Lower lobe of right lung (tissue), 2 donors: ENCODE results near the gene TBCCD1. TPM values are rescaled to one million over a fixed set of nuclear protein-coding genes. Genes with fewer than 3 reads are reported as not detected.

ENCODE experiments used
- ATAC-seq, 2 donors: fragments of 200-7000 bp; cut with Tn5 transposase; one replicate each; pipeline ENCODE4 v1.9.1; 2020 to 2022; ENCODE audit warnings: mild to moderate bottlenecking in 2 of 2, moderate library complexity in 2 of 2
- DNase-seq: peaks from one replicate; pipeline ENCODE4 v3.0.0-alpha.2; 2020
- H3K27ac ChIP-seq: fragments of 200-600 bp; one replicate; pipeline ENCODE4 v1.8.0; 2022
- H3K27me3 ChIP-seq: fragments of 200-600 bp; one replicate; pipeline ENCODE4 v1.8.0; 2022; ENCODE audit warnings: low read depth
- H3K36me3 ChIP-seq: fragments of 200-600 bp; one replicate; pipeline ENCODE4 v1.8.0; 2022; ENCODE audit warnings: mild to moderate bottlenecking
- H3K4me1 ChIP-seq: fragments of 200-600 bp; one replicate; pipeline ENCODE4 v1.8.0; 2022
- H3K4me3 ChIP-seq: fragments of 200-600 bp; one replicate; pipeline ENCODE4 v1.8.0; 2022; ENCODE audit warnings: mild to moderate bottlenecking
- H3K9me3 ChIP-seq: fragments of 200-600 bp; one replicate; pipeline ENCODE4 v1.8.0; 2022
- intact Hi-C: fragments of 100-400 bp; cut with DNase I; formaldehyde crosslinking; loops from one replicate; pipeline ENCODE4 v1.11.0; 2022
- total RNA-seq: library from RNA; stranded (reverse); fragmentation: NEBNext Ultra II Directional; extraction: Animal tissue kit (Norgen Biotek cat#: 25700); gene quantifications from one replicate; pipeline ENCODE4 v1.2.1, GENCODE V29; 2021
- TF ChIP-seq, protein P1 (sequence below): fragments of 200-600 bp; IDR thresholded peaks from one replicate; pipeline ENCODE4 v1.8.0; 2022; ENCODE audit warnings: antibody characterized with exemption, mild to moderate bottlenecking
- donor health status: DM: no; HTN: yes; CAD: no; lungs with severe emphysema.

Gene TBCCD1
- total RNA-seq, 1 donor from 2014 or later: 10.3 TPM

DNA sequence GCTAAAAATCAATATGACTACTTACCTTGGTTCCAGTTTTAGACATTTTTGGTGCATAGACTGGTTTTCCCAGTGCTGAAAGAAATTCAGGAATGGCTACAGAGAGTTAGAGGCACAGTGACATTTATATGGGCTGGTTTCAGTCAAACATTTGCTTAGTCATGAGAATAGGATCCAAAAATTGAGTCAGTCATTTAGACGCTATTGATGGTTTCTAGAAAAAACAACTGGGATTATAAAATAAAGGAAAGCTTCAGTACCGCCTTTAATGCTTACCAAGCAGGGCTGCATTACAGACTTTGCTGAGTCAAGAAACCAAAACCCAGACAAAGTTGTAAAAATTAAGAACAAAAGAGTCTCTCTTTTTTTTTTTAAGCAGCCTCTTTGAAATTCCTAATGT lies 22.9 kb downstream of the TBCCD1 start, which contains the start of gene CRYGS:
CRYGS (minus strand) TSS at position 100 of the 400 bp plus-strand sequence; CDS start at position 46, 54 bp downstream.
- no peak within 1 kb of the TSS for H3K4me3 ChIP-seq
- no peak for DNase-seq
- H3K9me3 ChIP-seq: no peaks in the 10 kb centered on the region
- H3K27me3 ChIP-seq: no peaks in the 10 kb centered on the region
- intact Hi-C loops: loop anchor here (10.0 kb wide), 1 partner anchor 279 kb away; no protein-coding TSS in a partner anchor
- H3K36me3 ChIP-seq: peaks cover 49% of the 10 kb centered on the region
- ATAC-seq: no peak
- no peak within 1 kb of the TSS for H3K27ac ChIP-seq
- H3K4me1 ChIP-seq: no peaks in the 10 kb centered on the region
- TF ChIP-seq, protein P1, sequence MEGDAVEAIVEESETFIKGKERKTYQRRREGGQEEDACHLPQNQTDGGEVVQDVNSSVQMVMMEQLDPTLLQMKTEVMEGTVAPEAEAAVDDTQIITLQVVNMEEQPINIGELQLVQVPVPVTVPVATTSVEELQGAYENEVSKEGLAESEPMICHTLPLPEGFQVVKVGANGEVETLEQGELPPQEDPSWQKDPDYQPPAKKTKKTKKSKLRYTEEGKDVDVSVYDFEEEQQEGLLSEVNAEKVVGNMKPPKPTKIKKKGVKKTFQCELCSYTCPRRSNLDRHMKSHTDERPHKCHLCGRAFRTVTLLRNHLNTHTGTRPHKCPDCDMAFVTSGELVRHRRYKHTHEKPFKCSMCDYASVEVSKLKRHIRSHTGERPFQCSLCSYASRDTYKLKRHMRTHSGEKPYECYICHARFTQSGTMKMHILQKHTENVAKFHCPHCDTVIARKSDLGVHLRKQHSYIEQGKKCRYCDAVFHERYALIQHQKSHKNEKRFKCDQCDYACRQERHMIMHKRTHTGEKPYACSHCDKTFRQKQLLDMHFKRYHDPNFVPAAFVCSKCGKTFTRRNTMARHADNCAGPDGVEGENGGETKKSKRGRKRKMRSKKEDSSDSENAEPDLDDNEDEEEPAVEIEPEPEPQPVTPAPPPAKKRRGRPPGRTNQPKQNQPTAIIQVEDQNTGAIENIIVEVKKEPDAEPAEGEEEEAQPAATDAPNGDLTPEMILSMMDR: no peak

DNA sequence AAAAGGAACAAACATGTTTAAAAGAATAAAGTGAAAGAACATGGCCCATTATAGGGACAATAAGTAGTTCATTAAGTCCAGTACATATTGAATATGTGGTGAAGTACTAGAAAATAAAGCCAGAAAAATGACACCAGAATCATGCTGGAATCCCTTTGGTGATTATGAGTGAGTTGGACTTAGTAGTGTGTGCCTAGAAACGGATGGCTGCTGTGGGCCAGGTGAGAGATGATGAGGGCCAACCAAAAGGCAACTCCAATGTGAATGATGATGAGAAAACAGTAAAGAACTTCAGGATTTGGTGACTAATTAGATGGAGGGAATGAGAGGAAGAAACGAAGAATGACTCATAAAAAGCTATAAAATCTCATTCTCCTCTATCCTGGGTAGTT lies 26.3 kb downstream of the TBCCD1 start:
- no peak for DNase-seq
- Histone ChIP-seq H3K27me3 (no peaks in the 10 kb centered on the region), H3K27ac (no peak overlapping the region), H3K36me3 (peaks cover 17% of the 10 kb centered on the region), H3K9me3 (no peaks in the 10 kb centered on the region), H3K4me1 (no peaks in the 10 kb centered on the region), H3K4me3 (no peak overlapping the region)
- no peak for ATAC-seq
- intact Hi-C loops: loop anchor here (10.0 kb wide), 1 partner anchor 276 kb away; no protein-coding TSS in a partner anchor
- TF ChIP-seq, protein P1: no peak

DNA sequence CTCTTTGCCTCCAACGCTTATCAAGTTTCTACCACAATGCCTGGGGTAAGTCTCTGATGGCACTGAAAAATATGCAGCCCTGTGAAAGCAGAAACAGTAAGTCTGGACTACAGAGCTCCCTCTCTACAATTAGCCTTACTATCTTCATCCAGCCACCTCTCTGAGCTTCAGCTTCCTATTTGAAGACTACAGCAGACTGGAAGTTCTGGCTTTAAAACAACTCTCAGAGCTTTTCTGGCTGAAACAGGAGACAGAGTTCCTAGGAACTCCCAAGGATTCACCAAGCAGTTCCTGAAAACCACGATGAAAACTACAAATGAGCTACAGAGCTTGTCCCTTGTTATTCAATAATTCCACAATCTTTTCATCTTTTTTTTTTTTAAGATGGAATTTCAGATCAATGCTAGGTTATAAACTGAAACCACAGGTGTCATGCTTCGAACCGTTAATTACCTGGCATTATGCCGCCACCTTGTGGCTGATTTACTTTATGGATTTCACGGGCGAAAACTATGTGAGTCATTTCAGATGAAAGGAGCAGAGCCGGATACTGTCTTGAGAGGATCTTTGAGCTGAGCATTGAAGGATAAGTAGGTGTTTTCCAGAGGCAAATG lies 26.8 kb downstream of the TBCCD1 start:
- no peaks in the 10 kb centered on the region for H3K9me3 ChIP-seq
- peak overlapping the region; percentile 23 for H3K4me3 ChIP-seq
- no peaks in the 10 kb centered on the region for H3K27me3 ChIP-seq
- no peaks in the 10 kb centered on the region for H3K4me1 ChIP-seq
- DNase-seq (no peak), ATAC-seq (peak; percentile 83 to 92)
- TF ChIP-seq, protein P1: peak; percentile 70
- intact Hi-C loops: loop anchor here (10.0 kb wide), 1 partner anchor 276 kb away; no protein-coding TSS in a partner anchor
- H3K36me3 ChIP-seq: peaks cover 15% of the 10 kb centered on the region
- H3K27ac ChIP-seq: no peak overlapping the region

DNA sequence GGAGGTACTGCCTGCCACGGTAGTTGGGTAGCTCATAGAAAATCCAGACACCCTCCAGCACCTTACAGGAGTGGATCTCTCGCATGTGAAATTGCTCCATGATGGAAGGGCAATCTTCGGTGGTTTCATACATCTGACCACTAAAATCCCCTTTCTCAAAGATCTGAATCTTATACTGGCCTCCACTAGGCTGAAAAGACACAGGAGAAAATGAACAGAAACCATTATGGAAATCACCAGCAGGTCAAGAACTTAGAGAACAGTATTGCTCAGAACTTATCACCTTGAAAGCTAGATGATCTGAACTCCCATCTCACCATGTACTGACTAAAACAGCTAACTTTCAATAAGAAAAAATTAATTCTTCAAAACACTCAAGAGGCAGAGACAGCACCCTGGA lies 28.4 kb downstream of the TBCCD1 start:
- H3K27me3 ChIP-seq: no peaks in the 10 kb centered on the region
- TF ChIP-seq, protein P1: no peak
- peaks cover 2% of the 10 kb centered on the region for H3K36me3 ChIP-seq
- ATAC-seq: no peak
- no peaks in the 10 kb centered on the region for H3K9me3 ChIP-seq
- H3K4me1 ChIP-seq: no peaks in the 10 kb centered on the region
- no peak overlapping the region for H3K4me3 ChIP-seq
- H3K27ac ChIP-seq: no peak overlapping the region
- intact Hi-C loops: no loop called here
- no peak for DNase-seq

DNA sequence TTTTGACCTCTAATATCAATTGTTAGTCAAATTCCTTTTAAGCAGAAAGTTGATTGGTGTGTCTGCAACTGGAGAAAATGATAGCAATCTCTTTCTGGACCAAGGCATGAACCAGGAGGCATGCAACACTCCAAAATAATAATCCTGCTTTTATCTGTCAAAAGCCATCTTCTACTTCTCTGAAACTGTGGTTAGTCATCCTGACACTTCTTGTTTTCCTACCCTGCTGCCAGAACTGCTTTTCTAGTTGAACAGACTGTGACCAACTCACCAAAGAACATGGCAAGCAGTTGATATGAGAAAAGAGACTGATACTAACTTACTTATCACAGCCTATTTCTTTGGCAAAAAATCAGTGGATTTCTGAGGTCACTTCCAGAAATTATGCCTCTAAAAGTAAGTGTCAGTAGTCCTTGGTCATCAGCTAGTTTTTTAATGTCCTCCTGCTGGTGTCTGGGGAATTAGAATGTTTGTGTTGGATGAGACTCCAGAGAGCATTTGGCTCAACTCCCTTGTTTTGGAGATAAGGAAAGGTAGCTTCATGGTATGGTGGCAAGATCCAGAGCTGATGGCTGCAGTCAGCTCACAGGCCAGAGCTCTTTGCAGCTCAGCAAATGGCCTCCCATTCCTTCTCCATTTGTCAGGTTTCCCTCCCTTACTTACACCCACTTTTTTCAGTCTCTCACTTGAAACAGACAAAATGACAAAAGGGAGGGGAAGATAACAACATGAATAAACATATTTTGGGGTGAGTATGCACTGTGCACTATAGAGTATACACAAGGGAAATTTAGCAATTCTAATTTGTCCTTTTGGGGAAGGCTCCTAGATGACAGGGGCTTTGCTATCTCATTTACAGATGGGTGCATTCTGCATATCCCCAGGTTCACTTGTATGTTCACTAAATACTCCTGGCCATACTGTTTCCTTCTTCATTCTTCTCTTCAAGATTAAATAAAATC lies 30.0 kb downstream of the TBCCD1 start:
- no peaks in the 10 kb centered on the region for H3K27me3 ChIP-seq
- H3K27ac ChIP-seq: no peak overlapping the region
- TF ChIP-seq, protein P1: no peak
- H3K4me3 ChIP-seq: no peak overlapping the region
- H3K36me3 ChIP-seq: no peaks in the 10 kb centered on the region
- ATAC-seq (no peak), DNase-seq (no peak)
- H3K4me1 ChIP-seq: no peaks in the 10 kb centered on the region
- no peaks in the 10 kb centered on the region for H3K9me3 ChIP-seq
- intact Hi-C loops: no loop called here
